ENCODE data around the gene GARRE1.
"Not testable (repeated sequence)": the region's sequence is repeated elsewhere in the genome, so short reads cannot be mapped to it uniquely, and the experiment has no call there.

The GARRE1 gene

DNA sequence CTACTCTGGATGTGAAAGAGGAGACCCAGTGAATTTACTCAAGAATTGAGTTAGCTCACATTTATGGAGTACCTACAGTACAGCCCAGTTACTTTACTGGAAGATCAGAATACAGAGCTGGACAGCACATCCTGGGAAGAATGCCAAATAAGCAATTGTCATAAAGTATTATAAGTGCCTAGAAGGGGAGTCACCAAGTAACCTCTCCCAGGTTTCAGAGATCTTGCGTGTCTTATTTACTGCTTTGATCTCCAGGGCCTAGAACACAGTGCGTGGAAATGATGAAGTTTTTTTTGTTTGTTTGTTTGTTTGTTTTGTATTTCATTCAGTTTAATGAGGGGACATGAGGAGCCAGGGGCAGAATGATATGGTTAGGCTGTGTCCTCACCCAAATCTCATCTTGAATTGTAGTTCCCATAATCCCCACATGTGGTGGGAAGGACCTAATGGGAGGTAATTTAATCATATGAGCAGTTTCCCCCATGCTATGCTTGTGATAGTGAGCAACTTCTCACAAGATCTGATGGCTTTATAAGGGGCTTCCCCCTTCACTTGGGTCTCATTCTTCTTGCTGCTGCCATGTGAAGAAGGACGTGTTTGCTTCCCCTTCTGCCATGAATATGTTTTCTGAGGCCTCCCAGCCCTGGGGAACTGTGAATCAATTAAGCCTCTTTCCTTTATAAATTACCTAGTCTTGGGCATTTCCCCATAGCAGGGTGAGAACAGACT lies 5.2 kb downstream of the GARRE1 start:
- no peak for DNase-seq

DNA sequence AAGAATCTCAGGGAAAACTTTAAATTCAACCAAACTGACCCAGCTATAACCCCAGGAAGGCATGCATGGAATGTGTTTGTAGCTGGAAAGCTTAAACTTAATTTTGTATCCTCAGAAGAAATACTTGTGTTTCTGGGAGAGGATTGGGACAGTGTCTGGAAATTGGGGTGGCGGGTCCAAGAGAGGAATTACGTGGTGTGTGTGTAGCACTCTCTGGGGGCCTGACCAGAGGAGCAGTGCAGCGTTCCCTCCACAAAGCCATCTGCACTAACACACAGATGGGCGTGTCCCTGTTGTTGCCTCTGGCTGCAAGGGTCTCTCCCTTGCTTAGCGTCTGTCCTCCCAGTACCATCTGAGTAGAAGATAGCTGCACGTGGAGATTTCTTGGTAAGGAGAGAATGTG lies 6.4 kb downstream of the GARRE1 start:
- DNase-seq: no peak

DNA sequence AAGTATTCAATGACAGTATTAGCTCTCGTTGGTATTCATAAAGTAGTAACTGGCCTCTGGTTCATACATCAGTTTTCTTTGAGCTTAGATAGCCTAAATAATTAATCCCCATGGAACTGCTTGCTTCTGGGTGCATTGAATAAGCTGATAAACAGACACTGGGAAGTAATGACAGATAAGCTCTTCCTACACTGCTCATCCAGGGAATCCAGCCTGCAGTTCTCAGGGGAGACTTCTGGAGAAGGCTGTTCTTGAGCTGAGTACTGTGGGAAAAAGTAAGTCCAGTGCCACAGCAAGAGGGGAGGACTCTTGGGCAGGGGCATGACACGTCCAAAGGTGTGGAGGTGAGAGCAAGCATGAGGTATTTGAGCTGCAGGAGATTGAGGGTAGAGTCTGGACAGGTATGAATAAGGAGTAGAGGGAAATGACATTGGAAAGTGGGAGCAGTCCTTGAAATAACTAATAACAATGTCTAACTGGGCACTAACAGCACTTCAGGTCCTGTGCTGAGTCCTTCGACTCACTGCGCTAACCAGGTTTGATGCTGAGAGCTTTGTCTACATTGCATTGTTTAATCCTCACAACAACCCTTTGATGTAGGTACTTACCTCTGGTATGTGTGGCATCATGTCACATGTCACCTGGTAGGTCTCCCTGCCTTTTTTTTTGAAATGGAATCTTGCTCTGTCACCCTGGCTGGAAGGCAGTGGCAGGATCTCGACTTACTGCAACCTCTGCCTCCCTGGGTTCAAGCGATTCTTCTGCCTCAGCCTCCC lies 7.2 kb downstream of the GARRE1 start:
- DNase-seq: no peak

DNA sequence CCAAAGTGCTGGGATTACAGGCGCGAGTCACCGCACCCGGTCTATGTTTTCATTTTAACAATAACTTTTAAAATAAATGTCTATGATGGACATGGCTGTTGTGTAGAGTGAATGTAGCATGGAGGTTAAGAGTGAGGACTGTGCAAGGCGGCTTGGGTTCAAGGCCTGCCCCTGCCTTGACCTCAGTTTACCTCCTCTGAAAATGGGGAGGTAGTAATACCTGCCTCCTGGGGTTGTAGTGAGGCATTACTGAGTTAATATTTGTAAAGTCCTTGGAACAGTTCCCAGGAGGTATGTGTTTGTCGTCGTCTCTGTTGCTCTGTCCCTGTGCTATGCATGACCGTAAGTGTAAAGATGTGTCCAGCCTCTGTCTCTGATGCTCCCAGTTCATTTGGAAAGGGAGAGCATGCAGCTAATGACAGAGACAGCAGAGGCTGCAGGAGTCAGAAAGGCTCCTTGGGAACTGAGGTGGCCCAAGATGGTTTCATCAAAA lies 9.4 kb downstream of the GARRE1 start:
- no peak for DNase-seq

DNA sequence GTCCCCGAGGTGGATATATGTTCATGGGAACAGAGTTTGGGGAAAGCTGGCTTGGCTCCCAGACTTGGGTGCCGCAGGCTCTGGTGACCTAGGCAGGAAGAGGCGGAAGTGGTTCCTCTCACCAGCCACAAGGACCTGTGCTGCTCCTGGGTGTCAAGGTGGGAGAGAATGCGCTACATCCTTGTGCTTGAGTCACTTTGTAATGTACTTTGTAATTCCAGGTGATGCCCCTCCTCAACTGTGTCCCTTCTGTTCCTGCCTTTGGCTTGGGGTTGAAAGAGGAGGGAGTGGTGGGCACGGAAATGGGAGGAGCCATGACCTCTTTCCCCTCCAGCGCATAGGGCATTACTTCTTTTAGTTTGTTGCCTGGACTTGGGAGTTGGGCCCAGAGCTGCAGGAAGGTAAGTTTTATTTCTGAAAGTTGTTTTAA lies 10.9 kb downstream of the GARRE1 start:
- DNase-seq: no peak

- no peak for DNase-seq
Observed at GRCh38 chr19:34269081-34269480, 14.7 kb downstream of the GARRE1 start.

DNA sequence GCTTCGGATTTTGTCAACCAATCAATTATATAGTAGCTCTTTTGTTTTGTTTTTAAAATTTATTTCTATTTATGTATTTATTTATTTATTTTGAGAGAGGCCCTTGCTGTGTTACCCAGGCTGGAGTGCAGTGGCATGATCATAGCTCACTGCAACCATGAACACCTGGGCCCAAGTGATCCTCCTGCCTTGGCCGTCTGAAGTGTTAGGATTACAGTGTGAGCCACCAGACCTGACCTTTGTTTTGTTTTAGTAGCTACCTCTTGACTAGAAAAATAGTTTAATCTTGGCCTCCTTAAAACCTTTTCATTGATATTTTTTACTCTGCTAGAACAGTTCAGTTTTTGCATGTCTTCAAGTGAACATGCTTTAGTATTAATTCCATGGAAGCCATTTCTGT lies 15.1 kb downstream of the GARRE1 start:
- no peak for DNase-seq

- DNase-seq: no peak
Observed at GRCh38 chr19:34269968-34270621, 15.7 kb downstream of the GARRE1 start.

DNA sequence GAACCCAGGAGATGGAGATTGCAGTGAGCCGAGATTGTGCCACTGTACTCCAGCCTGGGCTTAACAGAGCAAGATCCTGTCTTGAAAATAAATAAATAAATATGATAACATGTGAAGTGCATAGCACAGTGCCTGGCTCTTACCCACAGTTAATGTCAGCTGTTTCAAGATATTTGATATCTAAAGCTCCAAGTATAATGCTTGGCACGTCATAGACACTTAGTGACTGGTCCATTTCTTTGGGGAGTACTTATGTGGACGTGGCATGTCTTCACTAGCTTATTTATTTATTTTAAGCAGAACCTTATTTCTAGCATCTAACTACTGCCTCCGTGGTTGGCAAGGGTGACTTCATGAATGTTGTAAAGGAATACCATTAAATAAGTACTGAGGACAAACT lies 18.8 kb downstream of the GARRE1 start:
- DNase-seq: no peak

- DNase-seq: no peak
Observed at GRCh38 chr19:34274284-34274826, 20.0 kb downstream of the GARRE1 start.

DNA sequence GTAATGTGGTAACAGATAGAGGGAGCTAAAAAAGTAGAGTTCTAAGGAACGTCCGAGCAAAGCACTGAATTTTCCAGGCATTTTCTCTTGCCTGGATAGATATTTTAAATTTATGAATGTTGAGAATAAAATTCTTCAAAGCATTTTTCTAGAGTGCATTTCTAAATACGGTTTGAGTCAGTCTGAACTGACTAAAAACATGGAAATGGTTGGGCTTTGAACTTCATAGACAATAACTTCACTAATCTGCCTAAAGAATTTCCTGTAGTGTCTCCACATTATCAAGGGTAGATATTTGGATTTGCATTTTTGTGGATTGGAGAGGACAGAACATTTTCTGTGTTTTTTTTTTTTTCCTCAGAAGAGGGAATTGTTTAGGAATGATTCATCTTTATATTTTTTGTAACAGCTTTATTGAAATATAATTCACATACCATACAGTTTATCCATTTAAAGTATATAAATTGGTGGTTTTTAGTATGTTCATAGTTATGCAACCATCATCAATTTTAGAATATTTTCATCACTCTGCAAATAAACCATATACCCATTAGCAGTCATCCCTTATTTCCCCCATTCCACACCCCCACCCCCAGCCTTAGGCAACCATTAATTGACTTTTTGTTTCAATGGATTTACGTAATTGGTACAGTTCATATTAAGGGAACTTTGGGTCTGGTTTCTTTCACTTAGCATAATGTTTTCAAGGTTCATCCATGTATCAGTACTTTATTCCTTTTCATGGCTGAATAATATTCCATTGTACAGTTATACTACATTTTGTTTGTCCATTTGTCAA lies 20.7 kb downstream of the GARRE1 start:
- no peak for DNase-seq

GRCh38 chr19:34275705-34276104 lies 21.4 kb downstream of the GARRE1 start:
- no peak for DNase-seq

DNA sequence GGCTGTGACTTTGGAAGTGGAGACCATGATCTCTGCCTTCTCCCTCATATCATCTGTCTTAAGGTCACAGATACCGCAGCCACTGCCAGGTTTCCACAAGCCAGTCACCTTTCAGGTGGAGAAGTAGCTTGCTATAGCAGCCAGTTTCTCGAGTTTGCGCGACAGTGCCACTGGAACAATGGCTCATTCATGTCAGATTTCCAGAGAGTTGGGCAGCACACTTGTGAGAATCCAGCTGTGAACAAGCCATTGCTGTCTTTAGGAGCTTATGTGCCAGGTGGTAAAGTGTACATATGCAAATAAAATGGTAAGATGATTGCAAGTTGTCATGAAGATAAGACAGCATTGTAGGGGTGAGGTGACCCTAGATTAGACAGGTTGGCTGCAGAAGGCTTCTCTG lies 22.3 kb downstream of the GARRE1 start:
- peak; percentile 32 for DNase-seq

DNA sequence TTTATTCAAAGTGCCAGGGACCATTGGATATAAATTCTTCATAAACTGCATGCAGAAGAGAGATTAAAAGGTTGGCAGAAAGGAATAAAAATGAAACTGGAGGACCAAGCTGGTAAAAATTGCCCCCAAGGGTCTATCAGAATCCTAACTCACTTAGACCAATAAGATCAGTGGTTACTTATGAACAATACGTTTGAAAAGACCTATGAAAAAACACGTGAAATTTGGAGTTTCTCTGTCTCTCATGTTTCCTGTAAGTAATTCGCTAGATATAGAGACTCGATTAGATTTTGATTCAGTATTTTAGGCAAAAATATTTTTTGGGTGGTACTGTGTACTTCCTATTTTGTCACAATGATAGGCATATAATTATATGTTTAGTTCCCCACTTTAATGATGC lies 22.9 kb downstream of the GARRE1 start:
- no peak for DNase-seq

DNA sequence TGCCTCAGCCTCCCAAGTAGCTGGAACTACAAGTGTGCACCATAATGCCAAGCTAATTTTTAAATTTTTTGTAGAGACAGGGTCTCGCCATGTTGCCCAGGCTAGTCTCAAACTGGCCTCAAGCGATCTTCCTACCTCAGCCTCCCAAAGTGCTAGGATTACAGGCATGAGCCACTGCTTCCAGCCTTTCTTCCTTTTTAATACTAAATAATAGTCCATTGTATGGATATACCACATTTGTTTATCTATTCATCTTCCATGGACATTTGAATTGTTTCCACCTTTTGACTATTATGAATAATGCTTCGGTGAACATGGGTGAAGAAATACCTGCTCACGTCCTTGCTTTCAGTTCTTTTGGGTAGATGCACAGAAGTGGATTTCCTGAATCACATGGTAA lies 24.4 kb downstream of the GARRE1 start:
- DNase-seq: no peak

DNA sequence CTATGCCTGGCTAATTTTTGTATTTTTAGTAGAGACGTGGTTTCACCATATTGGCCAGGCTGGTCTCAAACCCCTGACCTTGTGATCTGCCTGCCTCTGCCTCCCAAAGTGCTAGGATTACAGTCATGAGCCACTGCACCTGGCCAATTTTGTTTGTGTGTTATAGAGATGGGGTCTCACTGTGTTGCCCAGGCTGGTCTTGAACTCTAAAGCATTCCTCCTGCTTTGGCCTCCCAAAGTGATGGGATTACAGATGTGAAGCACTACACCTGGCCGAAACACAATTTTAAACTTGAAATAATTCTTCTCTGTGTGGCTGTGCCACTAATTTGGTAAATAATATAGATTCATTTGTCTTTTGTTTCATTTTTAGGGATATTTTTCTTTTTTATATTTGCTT lies 27.1 kb downstream of the GARRE1 start:
- not testable (repeated sequence) for DNase-seq

DNA sequence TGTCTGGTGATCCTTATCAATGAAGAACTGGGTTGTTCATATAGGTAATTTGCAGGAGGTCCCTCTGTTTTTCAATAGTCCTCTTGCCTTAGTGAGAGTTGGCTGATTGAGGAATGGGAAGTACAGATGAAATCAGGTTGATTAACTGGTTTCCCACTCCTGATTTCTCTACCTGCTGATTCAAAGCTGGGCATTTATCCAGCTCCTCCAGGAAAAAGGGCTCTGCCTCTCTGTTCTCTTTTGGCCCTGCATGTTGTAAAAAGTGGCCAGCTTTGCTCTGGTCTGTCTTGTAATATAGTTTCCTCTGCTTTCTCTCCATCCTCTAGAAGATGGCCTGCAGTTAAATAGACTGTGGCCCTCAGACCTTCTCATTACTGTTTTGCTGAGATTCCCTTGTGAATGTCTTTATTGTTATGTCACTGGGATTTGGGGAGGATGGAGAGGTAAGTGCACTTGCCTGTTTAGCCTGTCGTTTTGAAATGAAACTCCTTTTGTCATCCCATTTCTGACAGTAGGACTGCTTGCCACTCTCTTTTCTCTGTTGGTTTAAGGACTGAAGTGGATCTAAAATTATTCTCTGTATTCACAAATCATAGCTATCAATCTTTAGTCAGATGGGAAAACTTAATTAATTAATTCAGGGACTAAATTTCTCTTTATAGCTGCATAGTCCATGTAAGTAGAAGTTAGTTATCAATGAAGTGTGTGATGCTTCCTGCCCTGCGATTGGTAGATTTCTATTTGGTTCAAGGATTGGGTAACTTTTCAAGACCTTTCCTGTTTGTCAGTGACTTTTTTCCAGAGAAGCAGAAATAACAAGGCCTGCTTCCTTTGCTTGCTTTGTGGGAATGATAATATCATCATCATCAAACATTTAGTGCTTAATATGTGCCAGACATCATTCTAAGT lies 28.5 kb downstream of the GARRE1 start:
- DNase-seq: no peak

DNA sequence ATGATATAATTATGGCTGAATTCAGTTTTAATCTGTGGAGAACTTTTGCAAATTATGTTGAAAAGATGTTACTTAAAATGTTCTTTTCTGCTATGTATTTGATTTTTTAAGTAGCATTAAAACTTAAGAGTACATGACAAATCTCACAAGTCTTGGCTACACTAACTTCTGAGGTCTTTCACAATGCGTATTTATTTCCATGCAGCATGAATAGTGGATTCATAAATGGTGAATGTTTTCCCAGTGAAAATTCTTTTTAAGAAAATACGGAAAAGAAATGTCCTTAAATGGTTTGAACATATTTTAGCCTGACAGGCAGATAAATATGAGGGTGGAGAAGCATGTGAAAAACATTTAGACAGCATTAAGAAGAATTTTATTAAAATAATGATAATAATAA lies 30.2 kb downstream of the GARRE1 start:
- DNase-seq: no peak

DNA sequence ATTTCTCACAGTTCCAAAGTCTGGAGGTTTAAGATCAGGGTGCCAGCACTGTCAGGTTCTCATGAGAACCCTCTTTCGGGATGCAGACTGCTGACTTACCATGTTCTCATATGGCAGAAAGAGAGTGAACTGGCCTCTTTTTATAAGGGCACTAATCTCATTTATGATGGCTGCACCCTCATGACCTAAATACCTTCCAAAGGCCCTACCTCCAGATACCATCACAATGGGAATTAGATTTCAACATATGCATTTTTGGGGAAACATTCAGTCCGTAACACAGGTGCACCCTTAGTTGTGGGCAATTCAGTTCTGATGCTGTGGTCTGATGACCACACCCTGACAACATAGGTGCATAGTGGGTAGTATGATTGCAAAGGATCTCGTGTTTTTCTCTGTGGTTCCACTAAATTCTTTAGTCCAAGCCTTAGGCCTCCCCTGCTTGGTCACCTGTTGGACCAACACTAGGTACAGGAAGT lies 33.3 kb downstream of the GARRE1 start:
- no peak for DNase-seq

DNA sequence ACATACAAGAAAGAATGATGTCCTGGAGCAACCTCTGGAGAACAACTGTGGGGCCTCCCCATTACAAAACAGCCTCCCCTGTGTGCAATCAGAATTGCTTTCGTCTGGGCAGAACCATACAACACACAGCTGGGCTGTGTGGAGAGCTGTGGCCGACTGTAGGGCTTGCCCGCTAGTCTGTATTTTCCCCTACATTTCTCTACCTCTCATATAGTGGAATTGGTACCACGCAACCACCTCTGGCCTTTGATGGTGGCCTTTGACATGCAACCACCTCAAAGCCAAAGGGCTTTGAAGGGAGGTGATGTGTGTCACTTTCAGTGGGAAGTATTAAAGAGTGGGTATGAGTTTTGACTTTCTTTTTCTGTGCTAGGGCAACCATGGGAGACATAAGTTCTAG lies 34.0 kb downstream of the GARRE1 start:
- DNase-seq: no peak

- DNase-seq: no peak
Observed at GRCh38 chr19:34291235-34291634, 36.9 kb downstream of the GARRE1 start.
